ENCODE data around the gene GIPC3.

GIPC3 gene

DNA sequence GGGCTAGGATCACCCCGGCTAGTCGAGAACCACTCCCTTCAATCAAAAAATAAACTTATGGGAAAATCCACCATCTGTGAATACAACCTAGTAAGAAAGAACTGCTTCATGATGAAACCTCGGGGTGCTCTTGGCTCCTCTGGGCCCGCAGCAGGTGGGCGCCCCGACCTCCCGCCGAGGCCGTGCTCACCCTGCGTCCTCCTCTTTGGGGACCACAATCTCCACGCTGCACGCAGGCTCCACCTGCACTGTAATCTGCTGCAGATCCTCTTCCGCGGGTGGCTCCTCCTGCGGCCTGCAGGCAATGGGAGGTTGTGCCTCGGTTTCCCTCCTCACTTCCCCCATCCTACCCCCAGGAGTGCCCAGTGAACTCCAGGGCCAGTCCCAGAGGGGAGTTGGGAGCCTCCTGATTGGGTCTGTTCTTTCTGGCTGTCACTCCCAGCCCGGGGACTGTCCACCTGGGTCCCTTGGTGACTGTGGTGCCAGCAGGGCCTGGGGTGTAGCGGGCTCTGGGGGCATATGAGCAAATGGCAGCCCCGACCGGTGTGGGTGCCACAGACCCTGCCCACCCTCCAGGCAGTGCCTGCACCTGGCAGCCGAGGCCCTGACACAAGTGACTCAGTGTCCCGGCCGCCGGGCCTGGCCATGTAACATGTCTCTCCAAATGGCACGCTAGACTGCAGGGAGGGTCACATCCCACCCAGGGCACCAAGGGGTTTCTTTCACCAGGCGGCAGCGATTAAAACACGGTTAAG lies 56.4 kb downstream of the GIPC3 start:
- no peak for DNase-seq

GRCh38 chr19:3642296-3642695 lies 57.0 kb downstream of the GIPC3 start:
- DNase-seq = no peak
